Measurements from ENCODE around the gene PRR29. TPM values are rescaled to one million over a fixed set of nuclear protein-coding genes. Genes with fewer than 3 reads are reported as not detected.
"Not testable (repeated sequence)": the region's sequence is repeated elsewhere in the genome, so short reads cannot be mapped to it uniquely, and the experiment has no call there.

Gene PRR29
- polyA plus RNA-seq, 1 experiment: 0.15 TPM

GRCh38 chr17:64017381-64017980 is 19.3 kb downstream of the PRR29 start:
- ChIA-PET CTCF (interaction anchor here (0.6 to 2.2 kb wide), 6 partner anchors 8 to 116 kb away, joined by 3 to 6 read pairs (median 4); no protein-coding TSS in a partner anchor), POLR2A (no interaction called here)
- TF ChIP-seq CTCF (IDR thresholded peaks at IDR 0.05; ENCODE audit: low read depth, low read length): peak; percentile 31; the same call in 1 of the 2 replicates
- Histone ChIP-seq H3K9me3 (ENCODE audit: control insufficient read depth, insufficient read depth, low read length) (no peaks in the 10 kb centered on the region; the same call in 1 of the 2 replicates), H3K27me3 (ENCODE audit: control insufficient read depth, insufficient read depth, low read length) (peaks cover 9% of the 10 kb centered on the region), H3K27ac (ENCODE audit: low read depth, low read length) (no peak overlapping the region), H3K4me3 (ENCODE audit: low read depth, low read length) (no peak overlapping the region)
- DNase-seq (ENCODE audit: low read depth, low spot score): no peak

GRCh38 chr17:64019551-64019961 is 21.4 kb downstream of the PRR29 start:
- POLR2A ChIA-PET: interaction anchor here (0.7 kb wide), 1 partner anchor 110 kb away, joined by 5 read pairs; no protein-coding TSS in a partner anchor
- H3K9me3 ChIP-seq (ENCODE audit: control insufficient read depth, insufficient read depth, low read length); DNase-seq (ENCODE audit: low read depth, low spot score); H3K27me3 ChIP-seq (ENCODE audit: control insufficient read depth, insufficient read depth, low read length); H3K27ac ChIP-seq (ENCODE audit: low read depth, low read length); H3K4me3 ChIP-seq (ENCODE audit: low read depth, low read length): not testable (repeated sequence)
- CTCF ChIA-PET: interaction anchor here (0.7 to 2.5 kb wide), 4 partner anchors 10 to 100 kb away, joined by 7 to 21 read pairs (median 8); partner anchors contain the start of gene GH1

GRCh38 chr17:64020056-64020766 is 22.1 kb downstream of the PRR29 start, which contains the start of gene ICAM2:
TSS of gene ICAM2 (minus strand) at chr17:64020633. CDS start at chr17:64006691, 13,942 bp downstream.
- H3K9me3 ChIP-seq (ENCODE audit: control insufficient read depth, insufficient read depth, low read length): no peaks in the 10 kb centered on the region; the same call in 1 of the 2 replicates
- H3K27me3 ChIP-seq (ENCODE audit: control insufficient read depth, insufficient read depth, low read length): peaks cover 9% of the 10 kb centered on the region
- POLR2A ChIA-PET: interaction anchor here (0.6 to 0.7 kb wide), 2 partner anchors 109 to 289 kb away, joined by 4 to 5 read pairs; no protein-coding TSS in a partner anchor
- H3K27ac ChIP-seq (ENCODE audit: low read depth, low read length): no peak within 1 kb of the TSS
- CTCF ChIA-PET: interaction anchor here (0.6 to 2.5 kb wide), 7 partner anchors 10 to 388 kb away, joined by 3 to 21 read pairs (median 7); partner anchors contain the start of gene GH1
- 0 out of 2 replicates have a peak within 1 kb of the TSS, but pooled peaks have one; percentile 4 for H3K4me3 ChIP-seq (ENCODE audit: low read depth, low read length)
- no peak for TF ChIP-seq CTCF (IDR thresholded peaks at IDR 0.05; ENCODE audit: low read depth, low read length)
- DNase-seq (ENCODE audit: low read depth, low spot score): no peak

GRCh38 chr17:64022611-64023063 is 24.5 kb downstream of the PRR29 start:
- CTCF ChIA-PET: interaction anchor here (0.8 to 1.3 kb wide), 3 partner anchors 76 to 260 kb away, joined by 3 to 4 read pairs (median 3); no protein-coding TSS in a partner anchor
- no peak for TF ChIP-seq CTCF (IDR thresholded peaks at IDR 0.05; ENCODE audit: low read depth, low read length)
- no peak overlapping the region for H3K4me3 ChIP-seq (ENCODE audit: low read depth, low read length)
- H3K27me3 ChIP-seq (ENCODE audit: control insufficient read depth, insufficient read depth, low read length): peaks cover 2% of the 10 kb centered on the region
- no peaks in the 10 kb centered on the region; the same call in 1 of the 2 replicates for H3K9me3 ChIP-seq (ENCODE audit: control insufficient read depth, insufficient read depth, low read length)
- POLR2A ChIA-PET: no interaction called here
- H3K27ac ChIP-seq (ENCODE audit: low read depth, low read length): no peak overlapping the region
- DNase-seq (ENCODE audit: low read depth, low spot score): no peak

DNA sequence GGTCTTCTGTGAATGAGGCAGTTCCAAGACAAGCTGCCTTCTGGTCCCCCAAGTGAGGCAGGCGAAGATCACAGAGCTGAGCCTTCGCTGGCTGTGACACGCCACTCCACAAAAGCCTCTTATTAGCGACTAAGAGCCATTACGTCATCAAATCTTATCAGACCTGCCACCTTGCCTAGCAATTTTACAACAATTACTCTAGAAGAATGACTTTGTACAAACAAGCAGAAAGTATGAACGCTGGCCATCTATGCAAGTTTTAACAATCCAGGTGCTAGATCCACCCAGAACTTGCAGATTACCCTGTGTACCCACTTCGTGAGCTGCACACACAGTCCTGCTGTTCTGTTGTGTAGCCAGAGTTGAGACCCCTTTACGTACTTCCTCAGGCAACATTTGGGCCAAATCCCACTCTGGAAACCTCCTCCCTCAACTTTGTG is 26.1 kb downstream of the PRR29 start:
- no peak for TF ChIP-seq CTCF (IDR thresholded peaks at IDR 0.05; ENCODE audit: low read depth, low read length)
- CTCF ChIA-PET: interaction anchor here (0.9 to 11.8 kb wide), 8 partner anchors 11 to 239 kb away, joined by 3 to 698 read pairs (median 10); partner anchors contain the start of genes CSHL1, ERN1 and GH1
- no peaks in the 10 kb centered on the region for H3K9me3 ChIP-seq (ENCODE audit: control insufficient read depth, insufficient read depth, low read length)

More for the DNA sequence above, 26.1 kb downstream of the PRR29 start:
- Histone ChIP-seq H3K27me3 (ENCODE audit: control insufficient read depth, insufficient read depth, low read length) (peaks cover 2% of the 10 kb centered on the region), H3K27ac (ENCODE audit: low read depth, low read length) (no peak overlapping the region), H3K4me3 (ENCODE audit: low read depth, low read length) (no peak overlapping the region)
- POLR2A ChIA-PET: no interaction called here
- no peak for DNase-seq (ENCODE audit: low read depth, low spot score)

Measured in AG04450 (cell line).